Neural crest cell (in vitro differentiated cells): Measurements from ENCODE around the gene GMPS. TPM values are rescaled to one million over a fixed set of nuclear protein-coding genes. Genes with fewer than 3 reads are reported as not detected.
"Not testable (repeated sequence)": the region's sequence is repeated elsewhere in the genome, so short reads cannot be mapped to it uniquely, and the experiment has no call there.

Experiments used
- DNase-seq: peaks from one replicate; pipeline ENCODE4 v3.0.0; 2021; ENCODE audit warnings: low read depth, mixed read lengths, low spot score
- H3K27ac Mint-ChIP-seq: one replicate; pipeline ENCODE4 v1.8.0; 2021; ENCODE audit warnings: mild to moderate bottlenecking, mixed read lengths; ENCODE audit not compliant: unreplicated experiment
- H3K27me3 Mint-ChIP-seq: 2 replicates; pipeline ENCODE4 v1.8.0; 2021; ENCODE audit warnings: low read depth, mild to moderate bottlenecking, mixed read lengths
- H3K36me3 Mint-ChIP-seq: 2 replicates; pipeline ENCODE4 v1.8.0; 2021; ENCODE audit warnings: low read depth, mild to moderate bottlenecking, mixed read lengths
- H3K4me1 Mint-ChIP-seq: 2 replicates; pipeline ENCODE4 v1.8.0; 2021; ENCODE audit warnings: mixed read lengths
- H3K4me3 Mint-ChIP-seq: one replicate; pipeline ENCODE4 v1.8.0; 2021; ENCODE audit warnings: mild to moderate bottlenecking, mixed read lengths
- H3K9me3 Mint-ChIP-seq: 2 replicates; pipeline ENCODE4 v1.8.0; 2021; ENCODE audit warnings: mixed read lengths
- CTCF ChIP-seq: fragments of 200-600 bp; sonication (generic); conservative IDR thresholded peaks from 2 replicates; pipeline ENCODE4 v1.5.0; 2021; ENCODE audit warnings: antibody characterized with exemption, mild to moderate bottlenecking
- long read RNA-seq: library from polyadenylated mRNA; unstranded; transcript quantifications from one replicate; pipeline ENCODE4 v2.0.0, GENCODE V29; 2020
- total RNA-seq: library from RNA; stranded (reverse); gene quantifications from 2 replicates; pipeline ENCODE4 v1.2.1, GENCODE V29; 2021

GMPS gene
- total RNA-seq = 129 and 131 TPM in 2 replicates
- long read RNA-seq, full-length matches to known transcripts = 204 of 234 reads
- long read RNA-seq, partial matches to known transcripts = 17 of 234 reads
- long read RNA-seq, other reads (novel, unspliced or antisense) = 13 of 234 reads

GRCh38 chr3:155870133-155870944 is at the start of gene GMPS:
TSS of gene GMPS (plus strand) at chr3:155870650. CDS start at chr3:155870871, 221 bp downstream.
- Mint-ChIP-seq H3K27ac (peak within 1 kb of the TSS; percentile 99), H3K36me3 (no peaks in the 10 kb centered on the region), H3K9me3 (no peaks in the 10 kb centered on the region), H3K27me3 (no peaks in the 10 kb centered on the region), H3K4me1 (peaks cover 26% of the 10 kb centered on the region), H3K4me3 (peak within 1 kb of the TSS; percentile 98)
- peak; percentile 64 for TF ChIP-seq CTCF
- DNase-seq = peak; percentile 93

- H3K27me3 Mint-ChIP-seq, H3K9me3 Mint-ChIP-seq, H3K4me1 Mint-ChIP-seq, DNase-seq, H3K27ac Mint-ChIP-seq, H3K4me3 Mint-ChIP-seq, H3K36me3 Mint-ChIP-seq: not testable (repeated sequence)
These were observed 41.9 kb upstream of the GMPS start for GRCh38 chr3:155828490-155829098.

GRCh38 chr3:155835341-155836071 is 34.9 kb upstream of the GMPS start:
- Mint-ChIP-seq H3K4me3 (no peak overlapping the region), H3K27ac (no peak overlapping the region), H3K4me1 (no peaks in the 10 kb centered on the region), H3K36me3 (peaks cover 2% of the 10 kb centered on the region), H3K27me3 (no peaks in the 10 kb centered on the region), H3K9me3 (no peaks in the 10 kb centered on the region)
- DNase-seq = no peak
- no peak for TF ChIP-seq CTCF

GRCh38 chr3:155843569-155843968 is 26.9 kb upstream of the GMPS start:
- DNase-seq = no peak
- Mint-ChIP-seq H3K27me3 (no peaks in the 10 kb centered on the region), H3K4me3 (no peak overlapping the region), H3K9me3 (no peaks in the 10 kb centered on the region), H3K36me3 (peaks cover 4% of the 10 kb centered on the region), H3K4me1 (peaks cover 13% of the 10 kb centered on the region), H3K27ac (no peak overlapping the region)
- TF ChIP-seq CTCF = no peak

GRCh38 chr3:155846119-155846518 is 24.3 kb upstream of the GMPS start:
- no peak for DNase-seq
- peak overlapping the region; percentile 13 for H3K4me3 Mint-ChIP-seq
- H3K36me3 Mint-ChIP-seq = peaks cover 4% of the 10 kb centered on the region
- H3K4me1 Mint-ChIP-seq = peaks cover 18% of the 10 kb centered on the region
- TF ChIP-seq CTCF = no peak
- H3K27me3 Mint-ChIP-seq = no peaks in the 10 kb centered on the region
- no peak overlapping the region for H3K27ac Mint-ChIP-seq
- H3K9me3 Mint-ChIP-seq = no peaks in the 10 kb centered on the region
